Measurements from ENCODE around the gene EREG. TPM values are rescaled to one million over a fixed set of nuclear protein-coding genes. Genes with fewer than 3 reads are reported as not detected.

Gene EREG
- total RNA-seq, 2 experiments from 2014 or later: not detected

DNA sequence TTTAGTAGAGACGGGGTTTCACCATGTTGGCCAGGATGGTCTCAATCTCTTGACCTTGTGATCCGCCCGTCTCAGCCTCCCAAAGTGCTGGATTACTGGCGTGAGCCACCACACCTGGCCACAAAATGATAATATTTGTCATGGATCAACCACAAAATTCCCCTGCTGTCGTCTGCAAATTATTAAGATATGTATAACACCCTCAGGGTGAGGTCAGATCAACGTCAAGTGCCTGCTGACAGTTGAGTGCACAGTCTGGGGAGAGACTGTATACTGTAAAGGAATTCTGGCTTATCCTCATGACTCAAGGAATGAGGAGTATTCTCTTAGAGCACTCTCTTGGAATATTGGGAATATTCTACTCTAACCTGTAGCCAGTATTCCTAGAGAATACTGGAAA is 45.5 kb upstream of the EREG start:
- intact Hi-C loops (cut with micrococcal nuclease): no loop called here
- no peak overlapping the region for H3K27ac Mint-ChIP-seq
- TF ChIP-seq, protein P1, sequence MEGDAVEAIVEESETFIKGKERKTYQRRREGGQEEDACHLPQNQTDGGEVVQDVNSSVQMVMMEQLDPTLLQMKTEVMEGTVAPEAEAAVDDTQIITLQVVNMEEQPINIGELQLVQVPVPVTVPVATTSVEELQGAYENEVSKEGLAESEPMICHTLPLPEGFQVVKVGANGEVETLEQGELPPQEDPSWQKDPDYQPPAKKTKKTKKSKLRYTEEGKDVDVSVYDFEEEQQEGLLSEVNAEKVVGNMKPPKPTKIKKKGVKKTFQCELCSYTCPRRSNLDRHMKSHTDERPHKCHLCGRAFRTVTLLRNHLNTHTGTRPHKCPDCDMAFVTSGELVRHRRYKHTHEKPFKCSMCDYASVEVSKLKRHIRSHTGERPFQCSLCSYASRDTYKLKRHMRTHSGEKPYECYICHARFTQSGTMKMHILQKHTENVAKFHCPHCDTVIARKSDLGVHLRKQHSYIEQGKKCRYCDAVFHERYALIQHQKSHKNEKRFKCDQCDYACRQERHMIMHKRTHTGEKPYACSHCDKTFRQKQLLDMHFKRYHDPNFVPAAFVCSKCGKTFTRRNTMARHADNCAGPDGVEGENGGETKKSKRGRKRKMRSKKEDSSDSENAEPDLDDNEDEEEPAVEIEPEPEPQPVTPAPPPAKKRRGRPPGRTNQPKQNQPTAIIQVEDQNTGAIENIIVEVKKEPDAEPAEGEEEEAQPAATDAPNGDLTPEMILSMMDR (IDR thresholded peaks at IDR 0.05): no peak
- no peaks in the 10 kb centered on the region for H3K9me3 Mint-ChIP-seq
- no peaks in the 10 kb centered on the region for H3K36me3 Mint-ChIP-seq (ENCODE audit: low read depth)
- no peak overlapping the region for H3K4me3 Mint-ChIP-seq
- DNase-seq: no peak
- ChIA-PET CTCF (interaction anchor here (0.8 to 2.5 kb wide), 10 partner anchors 11 to 356 kb away, joined by 3 to 15 read pairs (median 4); partner anchors contain the start of gene AREG), POLR2A (no interaction called here)
- no peaks in the 10 kb centered on the region for H3K4me1 Mint-ChIP-seq (ENCODE audit: low read depth)
- H3K27me3 Mint-ChIP-seq: peaks cover 13% of the 10 kb centered on the region
- no peak for ATAC-seq

DNA sequence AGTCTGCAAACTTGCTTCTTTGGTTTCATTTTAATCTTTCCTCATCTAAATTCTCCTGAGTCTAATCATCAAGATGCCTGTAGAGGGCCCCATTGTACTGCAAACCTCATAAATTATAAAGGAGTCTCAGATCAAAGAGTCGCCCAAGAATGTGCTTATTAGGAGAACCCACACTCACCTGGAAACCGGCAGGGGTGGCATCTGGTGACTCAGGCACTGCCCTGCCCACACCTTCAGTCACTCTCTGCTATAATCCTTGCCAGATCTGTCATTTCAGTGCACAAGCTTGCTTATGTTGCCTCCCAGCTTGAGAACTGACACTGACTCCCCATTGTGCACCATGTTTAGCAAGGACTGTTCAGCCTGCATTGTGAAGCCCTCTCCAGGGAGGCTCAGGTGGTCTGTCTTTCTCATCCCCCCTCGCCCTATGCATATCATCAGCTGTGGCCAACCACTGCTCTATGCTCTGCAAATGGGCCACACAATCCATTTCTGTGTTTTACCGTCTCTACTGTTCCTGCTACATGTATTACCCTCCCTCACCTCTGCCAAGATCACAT is 44.3 kb upstream of the EREG start:
- no peaks in the 10 kb centered on the region for H3K9me3 Mint-ChIP-seq
- no peak overlapping the region for H3K4me3 Mint-ChIP-seq
- TF ChIP-seq, protein P1 (IDR thresholded peaks at IDR 0.05): peak; percentile 51
- H3K4me1 Mint-ChIP-seq (ENCODE audit: low read depth): no peaks in the 10 kb centered on the region
- DNase-seq (peak; percentile 50), ATAC-seq (peak; percentile 94)
- H3K36me3 Mint-ChIP-seq (ENCODE audit: low read depth): no peaks in the 10 kb centered on the region
- ChIA-PET POLR2A (no interaction called here), CTCF (interaction anchor here (0.6 to 2.5 kb wide), 17 partner anchors 10 to 355 kb away, joined by 3 to 15 read pairs (median 3); partner anchors contain the start of genes AREG and EREG)
- intact Hi-C loops (cut with micrococcal nuclease): loop anchor here (5.0 kb wide), 1 partner anchor 352 kb away; no protein-coding TSS in a partner anchor
- H3K27me3 Mint-ChIP-seq: peaks cover 15% of the 10 kb centered on the region
- no peak overlapping the region for H3K27ac Mint-ChIP-seq

DNA sequence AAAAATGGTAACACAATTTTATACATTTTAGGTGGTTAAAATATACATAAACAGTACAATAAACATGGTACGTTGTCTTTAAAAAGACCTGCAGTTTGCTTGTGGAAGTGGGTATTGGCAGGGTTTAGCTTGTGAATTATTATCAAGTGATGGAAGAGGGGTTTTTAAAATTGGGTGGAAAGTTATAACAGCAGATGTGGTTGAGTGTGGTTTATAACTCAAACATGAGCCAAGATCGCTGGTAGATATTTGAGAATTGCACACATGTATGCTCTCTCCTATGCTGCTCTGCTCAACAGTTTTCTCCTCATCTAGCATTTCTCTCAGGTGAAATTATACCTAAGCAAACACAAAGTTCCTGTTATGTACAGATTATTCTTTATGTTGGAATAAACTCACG is 42.6 kb upstream of the EREG start:
- Mint-ChIP-seq H3K4me3 (no peak overlapping the region), H3K9me3 (no peaks in the 10 kb centered on the region), H3K27ac (no peak overlapping the region), H3K4me1 (ENCODE audit: low read depth) (no peaks in the 10 kb centered on the region), H3K27me3 (peaks cover 15% of the 10 kb centered on the region), H3K36me3 (ENCODE audit: low read depth) (no peaks in the 10 kb centered on the region)
- DNase-seq (no peak), ATAC-seq (no peak)
- ChIA-PET CTCF (interaction anchor here (1.1 to 1.4 kb wide), 3 partner anchors 11 to 65 kb away, joined by 3 to 4 read pairs (median 3); no protein-coding TSS in a partner anchor), POLR2A (no interaction called here)
- intact Hi-C loops (cut with micrococcal nuclease): loop anchor here (5.0 kb wide), 1 partner anchor 350 kb away; no protein-coding TSS in a partner anchor
- TF ChIP-seq, protein P1 (IDR thresholded peaks at IDR 0.05): no peak

DNA sequence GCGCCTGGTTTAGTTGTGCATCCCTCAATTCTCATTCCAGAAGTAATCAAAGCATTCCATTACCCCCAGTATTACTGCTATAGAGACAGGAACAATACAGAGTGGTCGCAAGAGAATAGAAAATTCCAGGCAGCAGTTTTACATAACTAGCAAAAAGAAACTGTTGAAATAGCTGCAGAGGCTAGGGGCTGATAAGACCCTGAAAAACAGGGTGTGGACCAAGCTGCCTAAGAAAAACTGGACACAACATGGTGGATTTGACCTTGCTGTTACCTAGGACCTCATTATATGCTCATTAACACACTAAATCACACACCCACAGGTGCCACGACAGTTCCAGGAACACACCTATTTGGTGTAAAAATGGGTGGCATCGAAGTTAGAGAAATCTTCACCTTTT is 41.3 kb upstream of the EREG start:
- no peak for DNase-seq
- CTCF ChIA-PET: interaction anchor here (1.4 kb wide), 1 partner anchor 10 kb away, joined by 3 read pairs; no protein-coding TSS in a partner anchor
- POLR2A ChIA-PET: no interaction called here
- TF ChIP-seq, protein P1 (IDR thresholded peaks at IDR 0.05): no peak
- ATAC-seq: no peak
- intact Hi-C loops (cut with micrococcal nuclease): loop anchor here (5.0 kb wide), 1 partner anchor 349 kb away; no protein-coding TSS in a partner anchor
- Mint-ChIP-seq H3K36me3 (ENCODE audit: low read depth) (no peaks in the 10 kb centered on the region), H3K9me3 (no peaks in the 10 kb centered on the region), H3K27ac (no peak overlapping the region), H3K27me3 (peaks cover 19% of the 10 kb centered on the region), H3K4me1 (ENCODE audit: low read depth) (no peaks in the 10 kb centered on the region), H3K4me3 (no peak overlapping the region)

DNA sequence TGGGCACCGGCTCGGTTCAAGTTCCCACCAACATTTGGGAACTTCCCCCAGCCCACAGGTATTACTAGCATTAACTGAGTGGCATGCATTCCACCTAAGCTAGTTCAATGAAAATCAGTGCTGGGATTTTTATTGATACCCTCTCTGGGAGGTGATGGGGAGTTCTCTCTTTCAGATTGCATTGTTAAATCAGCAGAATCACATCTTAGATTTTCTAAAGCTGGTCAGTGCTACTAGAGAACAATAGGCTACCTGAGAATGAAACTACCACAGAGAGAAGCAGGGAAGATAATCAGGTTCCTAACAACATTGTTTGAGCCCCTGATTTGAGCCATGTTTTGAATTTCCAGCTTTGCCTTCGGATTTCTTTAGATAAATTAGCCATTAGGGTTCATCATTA is 40.7 kb upstream of the EREG start:
- POLR2A ChIA-PET: no interaction called here
- TF ChIP-seq, protein P1 (IDR thresholded peaks at IDR 0.05): no peak
- H3K27ac Mint-ChIP-seq: no peak overlapping the region
- no peak for DNase-seq
- H3K4me1 Mint-ChIP-seq (ENCODE audit: low read depth): no peaks in the 10 kb centered on the region
- no peak overlapping the region for H3K4me3 Mint-ChIP-seq
- ATAC-seq: no peak
- no peaks in the 10 kb centered on the region for H3K9me3 Mint-ChIP-seq
- intact Hi-C loops (cut with micrococcal nuclease): loop anchor here (5.0 kb wide), 1 partner anchor 348 kb away; no protein-coding TSS in a partner anchor
- peaks cover 19% of the 10 kb centered on the region for H3K27me3 Mint-ChIP-seq
- H3K36me3 Mint-ChIP-seq (ENCODE audit: low read depth): no peaks in the 10 kb centered on the region
- CTCF ChIA-PET: no interaction called here

All from activated CD8-positive, alpha-beta T cell treated with anti-CD3 and anti-CD28 coated beads for 36 hours (primary cell).